ENCODE measurements around the gene NEUROG1.

NEUROG1 gene, protein sequence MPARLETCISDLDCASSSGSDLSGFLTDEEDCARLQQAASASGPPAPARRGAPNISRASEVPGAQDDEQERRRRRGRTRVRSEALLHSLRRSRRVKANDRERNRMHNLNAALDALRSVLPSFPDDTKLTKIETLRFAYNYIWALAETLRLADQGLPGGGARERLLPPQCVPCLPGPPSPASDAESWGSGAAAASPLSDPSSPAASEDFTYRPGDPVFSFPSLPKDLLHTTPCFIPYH

DNA sequence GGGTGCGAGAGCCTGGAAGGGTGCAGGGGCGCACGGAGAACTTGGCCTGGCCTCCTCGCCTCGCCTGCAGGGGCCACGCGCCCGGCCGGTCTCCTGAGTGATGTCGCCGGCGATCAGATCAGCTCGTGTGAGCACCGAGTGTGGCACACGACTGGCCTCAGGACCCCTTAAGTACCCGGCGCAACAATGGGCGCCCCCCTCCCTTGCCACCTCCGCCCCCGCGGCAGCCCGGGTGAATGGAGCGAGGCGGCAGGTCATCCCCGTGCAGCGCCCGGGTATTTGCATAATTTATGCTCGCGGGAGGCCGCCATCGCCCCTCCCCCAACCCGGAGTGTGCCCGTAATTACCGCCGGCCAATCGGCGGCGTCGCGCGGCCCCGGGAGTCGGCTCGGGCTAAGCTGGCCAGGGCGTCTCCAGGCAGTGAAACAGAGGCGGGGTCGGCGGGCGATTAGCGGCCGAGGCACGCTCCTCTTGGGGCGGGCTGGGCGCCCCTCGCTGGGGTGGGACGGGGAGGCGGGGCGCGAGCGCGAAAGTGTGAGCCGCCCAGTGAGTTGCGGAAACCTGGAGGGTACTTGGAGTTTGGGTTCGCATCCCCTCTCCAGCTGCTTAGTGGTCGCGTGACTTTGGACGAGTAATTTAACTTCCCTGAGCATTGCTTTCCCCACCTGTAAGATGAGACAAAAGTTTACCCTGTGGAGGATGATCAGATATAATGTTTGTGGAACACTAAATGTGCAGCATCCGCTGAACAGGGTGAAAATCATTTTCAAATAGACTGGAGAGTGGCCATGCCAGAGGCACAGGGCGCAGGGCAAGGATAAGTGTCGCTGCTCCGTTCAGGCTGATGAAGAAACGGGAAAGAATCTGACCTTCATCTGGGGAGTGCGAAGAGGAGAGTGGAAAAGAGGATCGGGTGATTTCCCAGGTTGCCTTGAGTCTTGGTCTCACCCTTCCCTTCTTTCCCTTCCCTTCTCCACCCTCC, at the start of gene NEUROG1:
Gene NEUROG1 (minus strand): TSS at position 145 of the 982 bp plus-strand sequence. CDS start 274 bp downstream, outside the sequence.
- DNase-seq (ENCODE audit: low read depth), result no peak

DNA sequence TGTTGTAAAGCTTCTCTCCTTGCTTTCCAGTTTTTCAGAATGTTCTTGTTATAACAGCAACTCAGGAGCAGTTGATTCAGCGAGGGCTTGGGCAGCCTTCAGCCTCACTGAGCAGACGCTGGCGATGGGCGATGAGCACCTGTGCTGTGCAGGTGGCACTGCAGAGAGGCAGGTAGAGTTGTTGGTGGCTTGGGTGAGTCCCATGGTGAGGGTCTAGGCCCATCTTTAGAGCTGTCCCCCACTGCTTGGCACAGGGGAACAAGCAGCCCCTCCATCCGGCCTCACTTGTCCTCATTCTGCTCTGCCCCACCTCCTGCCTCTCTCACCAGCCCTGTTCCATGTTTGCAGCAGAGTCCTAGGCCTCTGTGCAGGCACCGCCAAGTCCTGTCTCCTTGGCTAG, 49.2 kb upstream of the NEUROG1 start:
- DNase-seq (ENCODE audit: low read depth), result no peak

DNA sequence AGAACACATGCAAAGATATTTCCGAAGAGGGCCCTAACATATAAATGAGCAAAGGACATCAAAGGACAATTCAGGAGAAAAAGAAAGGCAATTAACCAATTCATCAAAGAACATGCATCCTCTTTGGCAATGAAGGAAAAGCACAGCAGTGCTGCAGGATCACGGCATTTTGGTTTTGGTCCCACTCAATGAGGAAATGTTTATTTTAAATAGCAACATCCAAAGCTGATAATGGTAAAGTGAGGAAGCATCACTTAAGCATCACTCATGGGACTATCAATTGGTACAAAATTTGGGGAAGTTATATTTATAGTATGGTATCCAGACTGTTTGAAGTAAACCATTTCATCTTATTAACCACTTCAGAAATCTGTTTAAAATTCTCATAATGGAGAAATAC, 48.5 kb upstream of the NEUROG1 start:
- DNase-seq (ENCODE audit: low read depth), result no peak

DNA sequence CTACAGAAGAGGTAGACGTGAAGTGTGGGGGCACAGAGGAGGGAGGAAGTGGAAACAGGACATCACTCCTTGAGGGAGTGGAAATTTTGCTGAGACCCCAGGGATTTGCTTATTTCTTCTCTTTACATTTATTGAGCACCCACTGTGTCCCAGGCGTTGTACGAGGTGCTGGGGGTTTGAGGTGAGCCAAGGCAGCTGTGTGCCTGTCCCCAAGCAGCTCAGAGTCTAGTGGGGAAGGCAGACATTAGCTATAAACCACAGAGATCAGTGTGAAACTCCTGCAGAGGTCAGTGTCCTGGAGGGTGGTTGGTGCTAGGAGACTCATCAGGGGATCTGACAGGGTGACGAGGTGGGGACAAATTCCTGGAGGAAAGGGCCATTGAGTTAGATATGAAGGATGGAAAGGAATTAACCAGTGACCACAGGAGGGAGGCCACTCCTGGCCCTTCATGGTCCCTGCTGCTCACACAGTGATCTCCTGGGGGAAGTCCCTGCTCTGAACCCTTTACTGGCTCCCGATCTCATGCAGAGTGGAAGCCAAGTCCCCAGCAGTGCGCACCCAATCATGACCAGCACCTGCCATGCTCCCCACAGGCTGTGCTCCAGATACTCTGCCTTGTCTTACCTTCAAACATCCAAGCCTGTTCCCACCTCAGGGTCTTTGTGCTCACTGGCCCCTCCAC, 46.5 kb upstream of the NEUROG1 start:
- DNase-seq (ENCODE audit: low read depth), result no peak

DNA sequence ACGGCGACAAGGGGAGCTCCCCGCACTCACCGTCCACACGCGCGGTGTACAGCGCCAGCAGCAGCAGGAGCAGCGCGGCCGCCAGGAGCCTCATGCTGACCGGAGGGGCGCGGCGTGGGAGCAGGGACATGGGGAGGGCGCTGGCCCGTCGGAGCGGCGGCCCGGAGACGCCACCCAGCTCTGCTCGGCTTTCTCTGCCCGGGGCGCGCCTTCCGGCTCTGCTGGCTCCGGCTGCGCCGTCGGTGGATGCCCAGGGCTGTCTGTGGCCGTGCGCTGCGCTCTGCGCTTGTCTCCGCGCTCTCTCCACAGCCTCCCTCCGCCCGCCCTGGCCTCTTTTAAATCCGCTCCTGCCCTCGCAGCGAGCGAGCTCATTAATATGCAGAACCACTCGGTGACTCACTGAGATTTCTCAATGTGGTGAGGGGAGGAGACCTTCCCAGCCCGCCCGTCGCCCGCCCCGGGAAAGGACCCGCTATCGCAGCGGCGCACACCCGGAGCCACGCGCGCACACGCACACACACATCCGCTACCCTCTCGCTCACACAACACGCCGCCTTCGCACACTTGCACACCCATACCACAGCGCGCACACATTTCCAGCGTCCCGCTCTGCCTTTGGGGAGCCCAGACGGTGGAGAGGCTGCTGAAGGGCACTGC, 43.0 kb upstream of the NEUROG1 start, which contains the start of gene CXCL14:
Gene CXCL14 (minus strand): TSS at position 307 of the 657 bp plus-strand sequence. CDS start 213 bp downstream, at position 94.
- DNase-seq (ENCODE audit: low read depth), result peak; percentile 86

DNA sequence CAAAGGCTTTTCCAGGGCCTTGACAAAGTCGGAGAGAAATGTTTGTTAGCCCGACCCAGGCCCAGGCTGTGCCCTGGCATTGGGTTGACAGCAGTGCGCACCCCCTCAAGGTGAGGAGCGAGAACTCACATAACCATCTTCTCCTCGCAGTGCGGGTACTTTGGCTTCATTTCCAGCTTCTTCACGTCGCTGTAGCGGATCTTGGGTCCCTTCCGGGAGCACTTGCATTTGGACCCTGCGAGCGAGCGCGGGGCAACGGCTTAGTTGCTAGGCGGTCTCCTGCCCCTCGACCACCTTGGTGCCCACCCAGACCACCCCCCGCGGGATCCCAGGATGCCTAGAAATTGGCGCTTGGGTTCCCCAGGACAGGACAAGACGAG, 42.5 kb upstream of the NEUROG1 start:
- no peak for DNase-seq (ENCODE audit: low read depth)

DNA sequence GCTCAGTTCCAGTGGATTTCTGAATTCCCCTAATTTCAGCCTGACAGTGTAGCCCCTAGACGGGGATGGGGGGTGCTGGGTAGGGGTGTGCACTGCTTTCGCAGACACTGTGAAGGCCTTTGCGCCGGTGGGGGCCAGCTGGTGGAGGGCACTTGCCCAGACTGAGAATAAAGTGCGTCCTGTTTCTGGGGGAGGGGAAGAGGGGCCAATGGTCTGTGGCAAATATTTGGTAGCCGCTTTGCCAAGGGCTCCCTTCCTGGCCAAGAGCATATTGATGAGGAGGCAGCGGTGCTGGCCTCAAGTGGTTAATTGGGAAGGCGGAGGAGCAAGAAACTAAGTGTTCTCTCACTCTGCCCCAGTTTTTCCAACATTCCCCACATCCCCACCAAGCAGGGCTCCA, 41.7 kb upstream of the NEUROG1 start:
- no peak for DNase-seq (ENCODE audit: low read depth)

DNA sequence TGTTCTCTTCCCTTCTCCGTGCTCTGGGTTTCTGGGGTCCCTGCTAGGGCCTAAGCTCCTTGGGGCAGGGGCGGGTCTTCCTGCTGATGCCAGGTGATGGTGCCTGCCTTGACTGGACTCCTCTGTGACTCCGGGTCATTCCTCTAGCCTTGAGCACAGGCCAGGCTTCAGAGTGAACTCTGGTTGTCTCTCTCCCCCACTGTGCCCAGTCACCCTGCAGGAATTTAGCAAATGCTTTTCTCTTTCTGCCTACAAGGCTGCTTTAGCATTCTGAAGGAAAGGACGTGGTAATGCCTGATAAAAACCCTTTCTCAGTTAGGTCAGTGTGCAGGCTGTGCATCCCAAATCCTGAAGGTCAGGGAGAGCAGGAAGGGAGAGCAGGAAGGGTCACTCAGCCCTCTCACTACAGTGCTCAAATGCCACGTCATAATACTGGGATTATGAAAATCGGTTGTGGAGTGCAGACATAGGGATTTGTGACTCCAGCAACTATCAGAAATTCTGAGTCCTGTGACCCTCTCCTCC, 40.4 kb upstream of the NEUROG1 start:
- DNase-seq (ENCODE audit: low read depth), result peak; percentile 24

DNA sequence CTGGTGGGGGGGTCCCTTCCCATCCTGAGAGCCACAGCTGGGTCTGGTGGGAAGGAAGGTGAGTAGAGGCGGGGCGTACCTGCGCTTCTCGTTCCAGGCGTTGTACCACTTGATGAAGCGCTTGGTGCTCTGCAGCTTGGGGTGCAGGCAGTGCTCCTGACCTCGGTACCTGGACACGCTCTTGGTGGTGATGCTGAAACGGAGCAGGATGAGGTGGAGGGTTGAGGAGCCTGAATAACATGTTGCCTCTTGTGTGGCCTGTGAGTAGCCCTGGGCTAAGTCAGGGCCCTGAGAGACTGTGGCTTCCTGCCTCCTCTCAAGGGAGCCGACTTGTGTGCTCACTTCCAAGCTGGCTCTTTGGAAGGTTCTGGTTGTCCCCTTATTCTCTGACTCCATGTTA, 38.7 kb upstream of the NEUROG1 start:
- DNase-seq (ENCODE audit: low read depth), result no peak

DNA sequence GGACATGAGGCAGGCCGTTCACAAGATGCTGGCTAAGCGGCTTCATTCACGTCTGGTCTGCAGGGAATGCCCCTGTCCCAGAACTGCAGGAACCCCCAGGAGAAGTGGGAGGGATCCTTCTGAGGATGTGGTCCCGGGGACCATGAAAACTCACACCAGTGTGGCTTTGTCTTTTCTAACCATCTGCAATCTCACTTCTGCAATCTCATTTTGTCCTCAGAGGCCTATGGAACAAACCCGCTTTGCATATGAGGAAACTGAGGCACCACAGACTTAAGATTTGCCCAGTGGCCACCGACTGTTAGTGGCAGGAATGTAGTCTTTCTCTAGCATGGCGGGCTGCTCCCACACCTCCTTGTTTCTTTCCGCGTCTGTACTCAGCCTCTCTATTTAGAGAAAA, 36.1 kb upstream of the NEUROG1 start:
- no peak for DNase-seq (ENCODE audit: low read depth)

DNA sequence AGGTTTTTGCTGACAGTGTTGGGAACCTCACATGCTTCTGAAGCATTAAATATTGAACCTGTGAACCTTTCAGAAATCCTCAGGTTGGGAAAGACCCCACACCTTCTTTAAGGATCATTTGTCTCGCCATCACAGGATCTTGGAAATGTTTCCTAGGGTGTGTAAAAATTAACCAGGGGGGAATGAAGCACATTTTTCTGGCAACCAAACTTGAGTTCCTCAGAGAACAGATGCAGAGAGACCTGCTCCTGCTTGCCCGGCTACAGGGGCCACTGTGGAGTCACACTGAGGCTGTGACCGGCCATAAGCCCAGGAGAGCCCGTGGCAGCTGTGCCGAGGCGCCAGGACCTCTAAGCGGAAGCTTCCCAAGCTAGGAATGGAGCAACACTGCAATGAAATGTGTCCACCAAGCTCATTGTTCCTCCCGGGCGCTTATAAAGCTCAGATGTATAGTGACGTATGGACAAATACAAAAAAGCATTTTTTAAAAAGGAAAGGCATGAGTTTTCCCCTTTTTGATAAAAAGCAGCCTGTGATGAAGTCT, 35.4 kb upstream of the NEUROG1 start:
- DNase-seq (ENCODE audit: low read depth), result no peak

DNA sequence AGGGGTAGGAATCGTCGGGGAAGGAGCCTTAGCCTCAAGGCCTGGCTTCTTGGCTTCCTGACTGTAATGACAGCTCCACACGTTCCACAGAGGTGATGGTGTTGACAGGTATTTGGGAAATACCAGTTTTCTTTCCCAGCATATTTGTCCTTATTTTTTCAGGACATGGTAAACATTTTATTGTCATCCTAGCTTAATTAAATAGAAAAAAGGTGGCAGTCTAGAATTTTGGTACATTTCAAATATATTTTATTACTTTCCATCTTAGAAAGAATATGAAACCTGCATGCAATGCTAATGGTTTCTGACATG, 34.6 kb upstream of the NEUROG1 start:
- no peak for DNase-seq (ENCODE audit: low read depth)

DNA sequence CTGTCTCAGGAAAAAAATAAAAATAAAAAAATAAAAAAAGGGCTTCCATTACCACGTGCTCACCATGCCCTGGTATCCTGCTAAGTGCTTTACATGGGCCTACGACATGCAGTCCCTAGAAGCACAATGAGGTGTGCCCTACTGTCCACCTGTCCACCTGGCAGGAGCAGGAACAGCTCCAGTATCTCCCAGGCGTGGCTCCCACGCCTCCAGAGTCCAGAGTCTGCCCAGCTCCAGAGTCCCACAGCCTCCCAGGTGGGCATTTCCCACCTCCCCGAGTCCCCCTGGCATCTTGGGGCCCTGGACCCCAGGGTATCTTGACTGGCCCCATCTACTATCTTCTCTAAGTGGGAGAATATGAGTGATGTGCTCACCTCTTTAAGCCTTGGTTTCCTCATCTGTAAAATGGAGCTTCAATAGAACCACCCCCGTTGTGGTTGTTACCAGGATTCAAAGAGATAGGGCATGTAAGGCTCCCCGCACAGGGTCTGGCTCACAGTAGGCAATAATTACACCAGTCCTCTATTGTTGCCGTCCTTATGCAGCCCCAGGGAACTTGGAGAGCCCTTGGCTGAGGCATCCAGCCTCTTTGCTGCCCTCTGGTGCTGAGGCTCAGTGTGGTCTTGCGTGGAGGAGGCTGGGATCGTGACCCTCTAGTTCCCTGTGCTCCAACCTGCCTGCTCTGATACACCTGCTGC, 34.1 kb upstream of the NEUROG1 start:
- peak; percentile 36 for DNase-seq (ENCODE audit: low read depth)

DNA sequence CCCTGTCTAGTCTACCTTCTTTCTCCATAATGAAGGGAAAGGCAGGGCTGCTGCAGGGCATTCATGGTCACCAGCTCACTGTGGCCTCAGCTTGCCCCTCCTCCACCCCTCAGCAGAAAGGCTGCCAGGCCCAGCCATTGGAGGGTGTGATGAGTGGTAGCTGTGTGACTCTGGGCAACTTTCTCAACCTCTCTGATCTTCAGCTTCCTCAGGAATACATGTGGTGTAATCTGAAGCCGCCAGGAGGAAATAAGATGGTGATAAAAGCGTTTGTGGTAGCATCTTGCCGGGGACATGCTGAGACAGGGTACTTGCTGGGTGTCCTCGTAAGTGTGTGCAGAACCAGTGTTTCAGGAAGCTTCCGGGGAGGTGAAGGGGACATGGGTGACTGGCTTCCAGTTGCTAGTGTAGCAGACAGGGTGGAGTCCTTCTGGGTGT, 33.2 kb upstream of the NEUROG1 start:
- no peak for DNase-seq (ENCODE audit: low read depth)

DNA sequence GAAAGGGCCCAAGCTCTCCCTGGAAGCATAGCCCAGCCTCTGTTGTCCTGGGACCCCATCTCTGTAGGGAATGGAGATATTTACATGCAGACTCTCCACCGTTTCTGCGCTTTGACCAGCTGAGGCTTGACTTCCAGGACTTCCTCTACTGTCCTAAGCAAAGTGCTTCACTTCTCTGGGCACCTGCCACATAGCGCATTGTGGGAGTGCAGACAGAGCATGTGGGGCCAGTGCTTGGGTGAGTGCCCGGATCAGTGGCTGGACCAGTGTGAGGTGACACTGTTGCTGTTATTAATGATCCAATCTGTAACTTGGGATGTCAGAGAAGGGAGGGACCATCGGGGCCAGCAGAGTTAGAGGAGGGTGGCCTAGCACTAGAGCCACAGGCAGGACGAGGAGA, 32.5 kb upstream of the NEUROG1 start:
- no peak for DNase-seq (ENCODE audit: low read depth)

DNA sequence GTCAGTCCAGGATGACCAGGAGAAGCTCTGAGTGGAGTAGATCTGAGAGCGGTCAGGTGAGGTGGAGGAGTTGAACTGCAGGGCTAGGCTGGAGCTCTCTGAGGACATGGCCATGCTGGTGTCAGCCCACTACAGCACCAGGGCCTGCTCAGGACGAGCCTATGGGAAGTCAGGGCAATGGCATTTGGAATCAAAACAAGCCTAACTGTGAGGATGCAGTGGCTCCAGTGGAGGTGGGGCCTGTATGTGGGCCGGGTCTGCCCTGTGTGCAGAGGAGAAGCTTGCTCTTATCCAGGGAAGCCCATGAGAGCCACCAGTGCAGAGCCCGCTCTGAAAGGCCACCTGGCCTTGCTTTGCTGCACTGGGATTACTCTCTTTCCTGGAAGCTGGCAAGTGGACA, 31.9 kb upstream of the NEUROG1 start:
- DNase-seq (ENCODE audit: low read depth), result no peak

DNA sequence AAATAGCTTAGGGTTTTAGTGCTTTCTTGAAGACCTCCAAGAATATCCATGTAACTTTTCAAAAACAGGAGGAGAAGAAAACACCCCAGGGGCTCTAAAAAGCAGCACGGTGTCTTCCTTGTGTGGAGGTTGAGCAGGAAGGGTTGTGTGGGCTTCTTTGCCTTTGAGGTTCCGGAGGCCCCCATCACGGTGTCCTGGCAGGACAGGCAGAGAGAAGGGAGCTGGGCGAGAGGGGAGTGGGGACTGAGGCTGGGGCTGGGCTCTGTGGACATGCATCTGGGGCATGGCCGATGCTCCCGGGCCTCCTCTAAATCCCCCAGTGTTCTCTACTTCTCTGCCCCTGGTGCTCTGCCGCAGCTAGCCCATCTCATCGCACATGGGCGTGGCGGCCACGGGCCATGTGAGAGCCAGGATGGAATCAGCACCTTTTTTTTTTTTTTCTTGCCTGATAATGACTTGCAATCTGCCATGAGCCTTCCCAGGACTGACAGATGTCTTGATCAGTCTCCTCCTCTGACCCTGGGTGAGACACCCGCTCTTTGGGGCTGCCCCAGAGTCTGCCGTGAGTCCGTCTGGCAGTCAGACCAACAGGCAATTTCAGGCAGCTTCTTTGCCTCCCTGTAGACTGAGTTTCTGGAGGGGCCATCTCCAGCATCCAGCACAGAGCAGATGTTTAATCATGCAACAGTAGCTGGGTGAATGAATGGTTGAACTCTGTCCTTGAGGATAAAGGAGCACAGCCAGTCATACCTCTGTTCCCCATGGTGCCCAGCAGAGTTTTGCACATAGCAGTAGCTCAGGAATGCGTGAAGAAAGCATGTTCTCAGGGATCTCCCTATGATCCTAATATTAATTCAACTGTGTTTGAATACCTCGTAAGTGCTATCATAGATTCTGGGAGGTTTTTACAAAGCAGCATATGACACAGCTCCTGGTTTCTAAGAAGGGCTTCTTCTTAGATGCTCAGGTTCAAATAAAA, 30.9 kb upstream of the NEUROG1 start:
- no peak for DNase-seq (ENCODE audit: low read depth)

DNA sequence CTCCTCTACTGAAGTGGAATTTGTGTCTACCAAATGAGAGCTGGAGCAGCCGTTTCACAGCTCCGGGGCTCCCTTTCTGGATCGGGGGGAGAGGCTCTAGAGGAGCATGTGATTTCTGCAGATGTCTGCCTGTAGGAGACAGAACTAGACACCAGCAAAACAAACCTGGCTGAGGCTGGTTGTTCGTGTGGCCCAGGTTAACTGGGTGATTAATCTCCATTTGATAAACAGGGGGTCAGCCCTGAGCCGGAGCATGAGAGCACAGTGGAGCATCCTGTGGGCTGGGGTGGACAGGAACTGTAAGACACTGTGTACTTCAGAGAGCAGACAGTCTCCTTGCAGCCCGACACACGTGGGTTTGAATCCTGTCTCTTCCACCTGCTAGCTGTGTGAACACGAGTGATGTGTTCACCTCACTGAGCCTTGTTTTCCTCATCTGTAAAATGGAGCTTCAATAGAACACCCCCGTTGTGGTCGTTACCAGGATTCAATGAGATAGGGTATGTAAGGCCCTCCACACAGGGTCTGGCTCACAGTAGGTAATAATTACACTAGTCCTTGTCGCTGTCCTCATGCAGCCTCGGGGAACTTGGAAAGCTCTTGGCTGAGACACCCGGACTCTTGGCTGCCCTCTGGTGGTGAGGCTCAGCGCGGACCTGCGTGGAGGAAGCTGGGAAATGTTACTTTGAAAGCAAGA, 30.1 kb upstream of the NEUROG1 start:
- DNase-seq (ENCODE audit: low read depth), result peak; percentile 20

DNA sequence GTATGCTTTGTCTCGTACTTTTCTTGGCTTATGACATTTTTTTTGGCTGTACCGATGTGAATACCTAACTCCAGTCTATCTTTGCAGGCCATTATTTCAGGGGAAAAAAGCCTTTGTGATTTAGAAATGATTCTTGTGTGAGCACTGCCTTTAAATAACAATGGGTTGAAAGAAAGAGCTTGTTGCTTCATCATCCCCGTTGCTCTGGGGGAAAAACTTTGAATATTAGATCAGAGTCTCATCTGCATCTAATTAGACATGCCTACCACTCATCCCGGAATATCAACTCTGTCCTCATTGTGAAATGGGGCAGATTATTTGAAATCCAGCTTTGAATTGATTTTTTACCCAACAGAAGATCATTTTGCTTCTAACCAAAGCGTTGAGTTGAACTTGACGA, 29.5 kb upstream of the NEUROG1 start:
- no peak for DNase-seq (ENCODE audit: low read depth)

Measured in amniotic epithelial cell (primary cell).